Activated CD8-positive, alpha-beta T cell treated with anti-CD3 and anti-CD28 coated beads, Interleukin-2, amount 10 ng/mL, durations not matched to agents 7 days and 5 days (primary cell): Measurements from ENCODE around the gene MYPN. TPM values are rescaled to one million over a fixed set of nuclear protein-coding genes. Genes with fewer than 3 reads are reported as not detected.
"Not testable (repeated sequence)": the region's sequence is repeated elsewhere in the genome, so short reads cannot be mapped to it uniquely, and the experiment has no call there.

Experiments
- ATAC-seq: fragments of 150-1000 bp; cut with Tn5 transposase; one replicate; pipeline ENCODE4 v1.10.0; 2021; ENCODE audit warnings: moderate library complexity
- CTCF ChIA-PET: fragments of 350-600 bp; sonication (Branson Sonifier 250); formaldehyde crosslinking; loops from one replicate; lab custom pipeline; 2021; ENCODE audit warnings: antibody characterized with exemption; lab: Charles Lee
- POLR2A ChIA-PET: fragments of 350-600 bp; sonication (Branson Sonifier 250); formaldehyde crosslinking; loops from one replicate; lab custom pipeline; 2021; ENCODE audit warnings: antibody characterized with exemption; lab: Charles Lee
- DNase-seq: peaks from one replicate; pipeline ENCODE4 v3.0.0-alpha.2; 2020
- H3K27ac Mint-ChIP-seq: one replicate; pipeline ENCODE4 v1.8.0; 2021; ENCODE audit warnings: mild to moderate bottlenecking, mixed read lengths
- H3K27me3 Mint-ChIP-seq: one replicate; pipeline ENCODE4 v1.8.0; 2021; ENCODE audit warnings: low read depth, mixed read lengths
- H3K36me3 Mint-ChIP-seq: one replicate; pipeline ENCODE4 v1.8.0; 2021; ENCODE audit warnings: low read depth, mixed read lengths
- H3K4me1 Mint-ChIP-seq: one replicate; pipeline ENCODE4 v1.8.0; 2021; ENCODE audit warnings: low read depth, mixed read lengths
- H3K4me3 Mint-ChIP-seq: one replicate; pipeline ENCODE4 v1.8.0; 2021; ENCODE audit warnings: mild to moderate bottlenecking, mixed read lengths
- H3K9me3 Mint-ChIP-seq: one replicate; pipeline ENCODE4 v1.8.0; 2022; ENCODE audit warnings: mixed read lengths; ENCODE audit not compliant: insufficient read depth
- total RNA-seq, 2 experiments: library from RNA; stranded (reverse); gene quantifications; one replicate each; pipeline ENCODE4 v1.2.3, GENCODE V29; 2021

The MYPN gene
- total RNA-seq, 2 experiments from 2014 or later: not detected

DNA sequence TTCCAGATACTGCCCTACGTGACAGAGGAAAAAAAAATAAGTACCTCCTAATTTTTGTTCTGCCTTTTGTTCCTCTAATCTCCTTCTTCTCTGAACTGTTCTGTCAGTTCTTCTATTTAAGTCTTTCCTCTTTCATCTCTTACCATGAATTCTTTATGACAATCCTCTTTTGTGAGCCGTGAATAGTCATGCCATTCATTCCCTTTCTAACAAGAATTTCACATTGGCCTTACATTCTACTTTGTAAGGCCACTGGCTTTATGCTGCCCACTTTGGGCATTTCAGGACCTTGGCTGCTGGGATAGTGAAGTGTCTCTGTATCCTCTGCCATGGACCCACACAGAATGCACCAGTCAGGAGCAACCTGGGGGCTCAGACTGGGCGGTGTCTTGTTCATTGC is 69.7 kb downstream of the MYPN start:
- Mint-ChIP-seq H3K36me3 (no peaks in the 10 kb centered on the region), H3K4me3 (no peak overlapping the region), H3K27me3 (peaks cover 5% of the 10 kb centered on the region), H3K4me1 (no peaks in the 10 kb centered on the region), H3K27ac (no peak overlapping the region), H3K9me3 (no peaks in the 10 kb centered on the region)
- ChIA-PET POLR2A (no interaction called here), CTCF (no interaction called here)
- ATAC-seq (no peak), DNase-seq (no peak)

GRCh38 chr10:68180490-68180889 is 71.2 kb downstream of the MYPN start:
- POLR2A ChIA-PET: no interaction called here
- ATAC-seq: no peak
- Mint-ChIP-seq H3K9me3 (no peaks in the 10 kb centered on the region), H3K4me1 (no peaks in the 10 kb centered on the region), H3K4me3 (no peak overlapping the region), H3K36me3 (no peaks in the 10 kb centered on the region), H3K27me3 (peaks cover 10% of the 10 kb centered on the region), H3K27ac (no peak overlapping the region)
- no peak for DNase-seq
- CTCF ChIA-PET: no interaction called here

DNA sequence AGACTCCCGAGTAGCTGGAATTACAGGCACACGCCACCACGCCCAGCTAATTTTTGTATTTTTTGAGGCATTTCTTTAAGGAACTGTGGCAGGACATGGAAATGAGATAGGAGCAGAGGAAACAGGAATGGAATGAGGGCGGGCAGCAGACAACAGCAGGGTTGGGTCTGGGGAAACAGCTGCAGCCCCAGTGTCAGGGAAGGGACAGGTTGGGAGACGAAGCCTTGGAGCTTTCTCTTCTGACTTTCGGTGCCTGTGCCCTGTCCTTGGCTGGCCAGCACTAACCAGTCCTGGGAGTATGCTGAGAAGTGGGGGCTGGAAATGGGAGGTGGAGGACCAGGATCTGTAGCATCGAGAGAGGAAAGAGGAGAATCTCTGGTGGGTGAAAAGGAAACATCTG is 75.3 kb downstream of the MYPN start:
- H3K9me3 Mint-ChIP-seq: no peaks in the 10 kb centered on the region
- no peak overlapping the region for H3K27ac Mint-ChIP-seq
- ATAC-seq: no peak
- no peak overlapping the region for H3K4me3 Mint-ChIP-seq
- H3K36me3 Mint-ChIP-seq: no peaks in the 10 kb centered on the region
- peaks cover 27% of the 10 kb centered on the region for H3K27me3 Mint-ChIP-seq
- POLR2A ChIA-PET: no interaction called here
- H3K4me1 Mint-ChIP-seq: no peaks in the 10 kb centered on the region
- CTCF ChIA-PET: interaction anchor here (0.7 kb wide), 1 partner anchor 28 kb away, joined by 3 read pairs; no protein-coding TSS in a partner anchor
- DNase-seq: no peak

DNA sequence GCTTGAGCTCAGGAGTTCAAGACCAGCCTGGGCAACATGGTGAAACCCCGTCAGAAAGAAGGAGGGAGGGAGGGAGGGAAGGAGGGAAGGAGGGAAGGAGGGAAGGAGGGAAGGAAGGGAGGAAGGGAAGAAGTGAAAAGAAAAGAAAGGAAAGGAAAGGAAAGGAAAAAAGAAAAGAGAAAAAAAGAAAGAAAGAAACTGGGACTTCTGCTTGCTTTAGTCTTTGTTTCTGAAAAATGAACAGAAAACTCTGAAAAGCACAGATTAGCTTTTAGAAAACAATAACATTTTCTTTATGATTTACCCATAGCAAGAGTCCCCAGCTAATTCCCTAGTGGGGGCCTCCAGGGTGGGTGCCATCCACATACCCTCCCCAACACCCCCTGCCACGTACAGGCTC is 75.8 kb downstream of the MYPN start:
- POLR2A ChIA-PET: no interaction called here
- DNase-seq (no peak), ATAC-seq (no peak)
- Mint-ChIP-seq H3K4me1 (no peaks in the 10 kb centered on the region), H3K27me3 (peaks cover 27% of the 10 kb centered on the region), H3K27ac (no peak overlapping the region), H3K9me3 (no peaks in the 10 kb centered on the region), H3K4me3 (no peak overlapping the region), H3K36me3 (no peaks in the 10 kb centered on the region)
- CTCF ChIA-PET: interaction anchor here (0.7 kb wide), 1 partner anchor 27 kb away, joined by 3 read pairs; no protein-coding TSS in a partner anchor

DNA sequence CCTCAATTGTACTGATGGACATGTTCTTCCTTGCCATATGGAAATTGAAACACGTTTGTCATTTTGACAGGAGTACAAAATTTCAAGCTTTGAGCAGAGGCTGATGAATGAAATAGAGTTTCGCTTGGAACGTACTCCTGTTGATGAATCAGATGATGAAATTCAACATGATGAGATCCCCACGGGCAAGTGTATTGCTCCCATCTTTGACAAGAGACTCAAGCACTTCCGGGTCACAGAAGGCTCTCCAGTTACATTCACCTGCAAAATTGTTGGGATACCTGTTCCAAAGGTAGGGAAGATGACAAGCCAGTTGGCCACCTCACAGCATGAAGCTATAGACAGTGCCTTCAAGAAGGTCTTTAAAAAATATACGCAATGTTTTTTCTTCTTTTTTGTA is 79.5 kb downstream of the MYPN start:
- H3K9me3 Mint-ChIP-seq: no peaks in the 10 kb centered on the region
- no peak overlapping the region for H3K4me3 Mint-ChIP-seq
- H3K27me3 Mint-ChIP-seq: peaks cover 43% of the 10 kb centered on the region
- H3K27ac Mint-ChIP-seq: no peak overlapping the region
- DNase-seq (no peak), ATAC-seq (no peak)
- no peaks in the 10 kb centered on the region for H3K4me1 Mint-ChIP-seq
- ChIA-PET POLR2A (no interaction called here), CTCF (interaction anchor here (1.2 to 2.1 kb wide), 2 partner anchors 24 to 33 kb away, joined by 3 to 6 read pairs; no protein-coding TSS in a partner anchor)
- H3K36me3 Mint-ChIP-seq: no peaks in the 10 kb centered on the region

DNA sequence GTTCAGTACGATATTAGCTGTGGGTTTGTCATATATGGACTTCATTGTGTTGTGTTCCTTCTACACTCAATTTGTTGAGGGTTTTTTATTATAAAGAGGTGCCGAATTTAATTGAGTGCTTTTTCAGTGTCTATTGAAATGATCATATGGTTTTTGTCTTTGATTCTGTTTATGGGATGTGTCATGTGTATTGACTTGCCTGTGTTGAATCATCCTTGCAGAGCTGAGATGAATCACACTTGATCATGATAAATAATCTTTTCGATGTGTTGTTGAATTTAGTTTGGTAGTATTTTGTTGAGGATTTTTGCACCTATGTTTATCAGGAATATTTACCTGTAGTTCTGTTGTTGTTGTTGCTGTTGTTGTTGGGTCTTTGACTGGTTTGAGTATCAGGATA is 82.8 kb downstream of the MYPN start:
- ATAC-seq (no peak), DNase-seq (no peak)
- no peaks in the 10 kb centered on the region for H3K36me3 Mint-ChIP-seq
- no peak overlapping the region for H3K4me3 Mint-ChIP-seq
- peaks cover 30% of the 10 kb centered on the region for H3K27me3 Mint-ChIP-seq
- no peaks in the 10 kb centered on the region for H3K9me3 Mint-ChIP-seq
- H3K27ac Mint-ChIP-seq: no peak overlapping the region
- H3K4me1 Mint-ChIP-seq: no peaks in the 10 kb centered on the region
- ChIA-PET POLR2A (no interaction called here), CTCF (no interaction called here)

- no peak for ATAC-seq
- Mint-ChIP-seq H3K27me3 (peaks cover 28% of the 10 kb centered on the region), H3K27ac (no peak overlapping the region), H3K4me1 (no peaks in the 10 kb centered on the region), H3K9me3 (no peaks in the 10 kb centered on the region), H3K36me3 (no peaks in the 10 kb centered on the region), H3K4me3 (no peak overlapping the region)
- DNase-seq: no peak
- ChIA-PET POLR2A (no interaction called here), CTCF (interaction anchor here (0.6 kb wide), 1 partner anchor 339 kb away, joined by 3 read pairs; no protein-coding TSS in a partner anchor)
Measured at GRCh38 chr10:68194290-68194689, 85.0 kb downstream of the MYPN start.

GRCh38 chr10:68195776-68196175 is 86.5 kb downstream of the MYPN start:
- H3K4me1 Mint-ChIP-seq, H3K27ac Mint-ChIP-seq, H3K9me3 Mint-ChIP-seq, H3K4me3 Mint-ChIP-seq, POLR2A ChIA-PET, H3K36me3 Mint-ChIP-seq, ATAC-seq, DNase-seq, CTCF ChIA-PET: not testable (repeated sequence)
- peaks cover 30% of the 10 kb centered on the region for H3K27me3 Mint-ChIP-seq

DNA sequence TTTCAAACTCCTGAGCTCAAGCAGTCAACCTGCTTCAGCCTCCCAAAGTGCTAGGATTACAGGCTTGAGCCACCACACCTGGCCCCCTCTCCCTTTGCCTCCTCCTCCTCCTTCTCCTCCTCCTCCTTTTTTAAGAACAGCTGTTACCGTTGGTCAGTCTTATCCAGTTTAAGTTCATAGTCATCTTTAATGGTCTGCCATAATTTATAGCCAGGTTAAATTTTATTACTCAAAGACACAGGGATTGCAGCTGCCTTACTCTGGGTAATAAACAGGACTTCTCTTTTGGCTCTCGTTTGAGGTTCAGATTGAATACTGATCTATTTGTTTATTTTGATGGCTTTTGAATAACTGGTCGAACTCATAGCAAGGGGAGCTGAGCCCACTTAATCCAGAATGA is 87.4 kb downstream of the MYPN start:
- Mint-ChIP-seq H3K27ac (no peak overlapping the region), H3K4me1 (no peaks in the 10 kb centered on the region), H3K27me3 (peaks cover 27% of the 10 kb centered on the region), H3K36me3 (no peaks in the 10 kb centered on the region), H3K9me3 (no peaks in the 10 kb centered on the region), H3K4me3 (no peak overlapping the region)
- DNase-seq (no peak), ATAC-seq (no peak)
- POLR2A ChIA-PET: no interaction called here
- CTCF ChIA-PET: interaction anchor here (0.9 to 1.2 kb wide), 2 partner anchors 16 to 105 kb away, joined by 3 to 6 read pairs; no protein-coding TSS in a partner anchor

GRCh38 chr10:68202960-68203353 is 93.7 kb downstream of the MYPN start:
- Mint-ChIP-seq H3K27ac (no peak overlapping the region), H3K9me3 (no peaks in the 10 kb centered on the region), H3K4me1 (peaks cover 9% of the 10 kb centered on the region), H3K4me3 (no peak overlapping the region), H3K27me3 (peaks cover 29% of the 10 kb centered on the region), H3K36me3 (no peaks in the 10 kb centered on the region)
- DNase-seq (no peak), ATAC-seq (no peak)
- ChIA-PET POLR2A (no interaction called here), CTCF (interaction anchor here (0.6 to 2.0 kb wide), 6 partner anchors 10 to 348 kb away, joined by 3 to 12 read pairs (median 3); no protein-coding TSS in a partner anchor)

- Mint-ChIP-seq H3K27ac (no peak overlapping the region), H3K4me1 (no peaks in the 10 kb centered on the region), H3K4me3 (no peak overlapping the region), H3K9me3 (no peaks in the 10 kb centered on the region), H3K36me3 (no peaks in the 10 kb centered on the region), H3K27me3 (peaks cover 21% of the 10 kb centered on the region)
- ATAC-seq (no peak), DNase-seq (peak; percentile 26)
- CTCF ChIA-PET: interaction anchor here (0.7 to 1.7 kb wide), 3 partner anchors 93 to 353 kb away, joined by 3 to 5 read pairs (median 3); no protein-coding TSS in a partner anchor
- POLR2A ChIA-PET: no interaction called here
Measured at GRCh38 chr10:68208424-68209042, 99.2 kb downstream of the MYPN start.

- no peak for ATAC-seq
- CTCF ChIA-PET: interaction anchor here (0.9 to 5.3 kb wide), 8 partner anchors 9 to 356 kb away, joined by 3 to 88 read pairs (median 6); no protein-coding TSS in a partner anchor
- no peaks in the 10 kb centered on the region for H3K36me3 Mint-ChIP-seq
Measured at GRCh38 chr10:68211669-68212068, 102.4 kb downstream of the MYPN start.

More at GRCh38 chr10:68211669-68212068, 102.4 kb downstream of the MYPN start:
- POLR2A ChIA-PET: no interaction called here
- Mint-ChIP-seq H3K4me1 (no peaks in the 10 kb centered on the region), H3K27ac (no peak overlapping the region), H3K9me3 (no peaks in the 10 kb centered on the region), H3K27me3 (peaks cover 17% of the 10 kb centered on the region), H3K4me3 (no peak overlapping the region)
- no peak for DNase-seq
